RPMI8226 (cell line): ENCODE data around the gene FBXO24.
A peak's percentile ranks its signal among the peaks of the same experiment; 100 is the strongest.
"Not testable (repeated sequence)": the region's sequence is repeated elsewhere in the genome, so short reads cannot be mapped to it uniquely, and the experiment has no call there.

ENCODE experiments used
- DNase-seq: peaks from one replicate; pipeline ENCODE4 v3.0.0-alpha.2; 2015

FBXO24 gene

GRCh38 chr7:100586266-100587025 lies at the start of gene FBXO24:
Gene FBXO24, plus strand, starts transcription at chr7:100586328. Its CDS starts 298 bp downstream, at chr7:100586626.
- peak; percentile 100 for DNase-seq

- not testable (repeated sequence) for DNase-seq
Observed at GRCh38 chr7:100536695-100537094, 49.4 kb upstream of the FBXO24 start.

GRCh38 chr7:100538348-100538653 lies 47.8 kb upstream of the FBXO24 start:
- DNase-seq, result no peak

GRCh38 chr7:100538654-100539435 lies 47.3 kb upstream of the FBXO24 start, which contains the start of gene AGFG2:
Gene AGFG2, plus strand, starts transcription at chr7:100539203. Its CDS starts 144 bp downstream, at chr7:100539347.
- DNase-seq, result peak; percentile 100

GRCh38 chr7:100539436-100540006 lies 46.6 kb upstream of the FBXO24 start:
- peak; percentile 21 for DNase-seq

GRCh38 chr7:100540073-100540723 lies 45.9 kb upstream of the FBXO24 start:
- DNase-seq, result no peak

- not testable (repeated sequence) for DNase-seq
Observed at GRCh38 chr7:100541309-100541708, 44.8 kb upstream of the FBXO24 start.

- no peak for DNase-seq
Observed at GRCh38 chr7:100543586-100543985, 42.5 kb upstream of the FBXO24 start.

GRCh38 chr7:100544386-100544785 lies 41.7 kb upstream of the FBXO24 start:
- no peak for DNase-seq

- DNase-seq, result no peak
Observed at GRCh38 chr7:100544967-100545359, 41.2 kb upstream of the FBXO24 start.

GRCh38 chr7:100545360-100546128 lies 40.6 kb upstream of the FBXO24 start:
- DNase-seq, result peak; percentile 82

- DNase-seq, result no peak
Observed at GRCh38 chr7:100546129-100546925, 39.8 kb upstream of the FBXO24 start.

- DNase-seq, result no peak
Observed at GRCh38 chr7:100546926-100547800, 39.0 kb upstream of the FBXO24 start.

GRCh38 chr7:100547872-100548271 lies 38.3 kb upstream of the FBXO24 start:
- DNase-seq, result no peak

GRCh38 chr7:100548446-100548845 lies 37.7 kb upstream of the FBXO24 start:
- not testable (repeated sequence) for DNase-seq

- DNase-seq, result no peak
Observed at GRCh38 chr7:100552532-100552931, 33.6 kb upstream of the FBXO24 start.

- no peak for DNase-seq
Observed at GRCh38 chr7:100553032-100553431, 33.1 kb upstream of the FBXO24 start.

- DNase-seq, result no peak
Observed at GRCh38 chr7:100555701-100556100, 30.4 kb upstream of the FBXO24 start.

- no peak for DNase-seq
Observed at GRCh38 chr7:100556541-100556940, 29.6 kb upstream of the FBXO24 start.

- DNase-seq, result no peak
Observed at GRCh38 chr7:100559127-100559526, 27.0 kb upstream of the FBXO24 start.
